Smooth muscle cell of trachea (primary cell): ENCODE results near the gene FOXL1. TPM values are rescaled to one million over a fixed set of nuclear protein-coding genes. Genes with fewer than 3 reads are reported as not detected.

Experiments
- total RNA-seq: library from RNA; depleted of rRNA; stranded (reverse); fragments of >200 nt; gene quantifications from 2 replicates; pipeline ENCODE4 v1.2.1, GENCODE V29; 2014

Gene FOXL1
- 27.1 and 27.3 TPM in 2 replicates for total RNA-seq

GRCh38 chr16:86578061-86578599 is at the start of gene FOXL1:
Gene FOXL1 (plus strand): TSS chr16:86578549. CDS start chr16:86578724, 175 bp downstream.

GRCh38 chr16:86554917-86555703 is 23.2 kb upstream of the FOXL1 start, which contains the start of gene MTHFSD:
Gene MTHFSD (minus strand): TSS chr16:86555235. CDS start chr16:86555184, 51 bp downstream.

GRCh38 chr16:86566601-86566965 is 11.8 kb upstream of the FOXL1 start, which contains the start of gene FOXC2:
Gene FOXC2 (plus strand): TSS chr16:86566829. CDS start chr16:86567336, 507 bp downstream.

Other genes with a start within 250 kb of the FOXL1 start
- 21.8 and 39.0 TPM in 2 replicates for gene FOXF1, start 68.0 kb upstream of the FOXL1 start, total RNA-seq
- 22.1 and 25.0 TPM in 2 replicates for gene MTHFSD, start 23.3 kb upstream of the FOXL1 start, total RNA-seq
- gene FOXC2, start 11.7 kb upstream of the FOXL1 start, total RNA-seq = 0.66 and 1.0 TPM in 2 replicates